Keratinocyte (primary cell): ENCODE results near the gene CSTF1.

Experiments
- EZH2 ChIP-seq: IDR thresholded peaks from one replicate; pipeline ENCODE4 v1.6.1; 2012; ENCODE audit warnings: inconsistent platforms, mild to moderate bottlenecking, low read length, moderate library complexity
- TF ChIP-seq, protein P1 (sequence below), 3 experiments: IDR thresholded peaks in 1 of 3; conservative IDR thresholded peaks in 1 of 3; optimal IDR thresholded peaks in 1 of 3; 2 replicates in 2 of 3; 3 replicates in 1 of 3; pipeline versions ENCODE3 to v1.5.1; 2011; ENCODE audit warnings: low read length in 3 of 3, mild to moderate bottlenecking in 3 of 3, moderate library complexity in 2 of 3, control low read depth in 1 of 3, inconsistent platforms in 1 of 3; ENCODE audit not compliant: insufficient read depth in 2 of 3; ENCODE audit errors: extremely low read depth in 1 of 3

DNA sequence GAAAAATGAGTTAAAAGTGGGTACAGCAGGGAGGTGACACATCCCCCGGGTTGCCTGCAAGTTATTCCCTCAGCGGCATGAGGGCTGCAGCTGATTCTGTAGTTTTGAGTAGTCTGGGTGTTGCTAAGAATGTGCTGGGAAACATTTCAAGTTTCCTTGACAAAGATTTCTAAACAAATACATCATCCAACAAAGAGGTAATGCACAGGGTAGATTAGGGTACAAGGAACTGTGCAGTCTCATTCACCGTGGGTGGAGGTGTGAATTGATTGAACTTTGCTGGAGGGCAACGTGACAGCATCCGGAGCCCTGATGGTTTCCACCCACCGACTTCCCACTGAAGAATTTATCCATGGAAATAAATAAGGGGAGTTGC lies 41.4 kb downstream of the CSTF1 start:
- TF ChIP-seq, protein P1, sequence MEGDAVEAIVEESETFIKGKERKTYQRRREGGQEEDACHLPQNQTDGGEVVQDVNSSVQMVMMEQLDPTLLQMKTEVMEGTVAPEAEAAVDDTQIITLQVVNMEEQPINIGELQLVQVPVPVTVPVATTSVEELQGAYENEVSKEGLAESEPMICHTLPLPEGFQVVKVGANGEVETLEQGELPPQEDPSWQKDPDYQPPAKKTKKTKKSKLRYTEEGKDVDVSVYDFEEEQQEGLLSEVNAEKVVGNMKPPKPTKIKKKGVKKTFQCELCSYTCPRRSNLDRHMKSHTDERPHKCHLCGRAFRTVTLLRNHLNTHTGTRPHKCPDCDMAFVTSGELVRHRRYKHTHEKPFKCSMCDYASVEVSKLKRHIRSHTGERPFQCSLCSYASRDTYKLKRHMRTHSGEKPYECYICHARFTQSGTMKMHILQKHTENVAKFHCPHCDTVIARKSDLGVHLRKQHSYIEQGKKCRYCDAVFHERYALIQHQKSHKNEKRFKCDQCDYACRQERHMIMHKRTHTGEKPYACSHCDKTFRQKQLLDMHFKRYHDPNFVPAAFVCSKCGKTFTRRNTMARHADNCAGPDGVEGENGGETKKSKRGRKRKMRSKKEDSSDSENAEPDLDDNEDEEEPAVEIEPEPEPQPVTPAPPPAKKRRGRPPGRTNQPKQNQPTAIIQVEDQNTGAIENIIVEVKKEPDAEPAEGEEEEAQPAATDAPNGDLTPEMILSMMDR (optimal IDR thresholded peaks at IDR 0.05 in 1 of 3, IDR thresholded peaks at IDR 0.05 in 1 of 3, conservative IDR thresholded peaks at IDR 0.05 in 1 of 3; ENCODE audit: extremely low read depth in 1 of 3, insufficient read depth in 2 of 3, low read length in 3 of 3), result no peak
- no peak for TF ChIP-seq EZH2
